RWPE1 (cell line): ENCODE data around the gene FGFR2.

Source experiments
- CTCF ChIA-PET: fragments of 350-600 bp; sonication (Branson Sonifier 250); formaldehyde crosslinking; extraction: SDS; loops from one replicate; lab custom pipeline; 2021; lab: Yijun Ruan, JAX
- POLR2A ChIA-PET: fragments of 400-600 bp; formaldehyde crosslinking; extraction: SDS; loops from one replicate; lab custom pipeline; 2020; ENCODE audit warnings: antibody characterized with exemption; ENCODE audit not compliant: low non-redundant PET; lab: Yijun Ruan, JAX
- DNase-seq: peaks from one replicate; pipeline ENCODE4 v3.0.0; 2012; ENCODE audit warnings: low spot score
- H3K27ac ChIP-seq: fragments of 450-650 bp; 2 replicates; pipeline ENCODE4 v1.5.1; 2017
- TF ChIP-seq, protein P1 (sequence below): fragments of 450-650 bp; conservative IDR thresholded peaks from 2 replicates; pipeline ENCODE4 v1.5.1; 2017; ENCODE audit warnings: low read depth, mild to moderate bottlenecking

Gene FGFR2

DNA sequence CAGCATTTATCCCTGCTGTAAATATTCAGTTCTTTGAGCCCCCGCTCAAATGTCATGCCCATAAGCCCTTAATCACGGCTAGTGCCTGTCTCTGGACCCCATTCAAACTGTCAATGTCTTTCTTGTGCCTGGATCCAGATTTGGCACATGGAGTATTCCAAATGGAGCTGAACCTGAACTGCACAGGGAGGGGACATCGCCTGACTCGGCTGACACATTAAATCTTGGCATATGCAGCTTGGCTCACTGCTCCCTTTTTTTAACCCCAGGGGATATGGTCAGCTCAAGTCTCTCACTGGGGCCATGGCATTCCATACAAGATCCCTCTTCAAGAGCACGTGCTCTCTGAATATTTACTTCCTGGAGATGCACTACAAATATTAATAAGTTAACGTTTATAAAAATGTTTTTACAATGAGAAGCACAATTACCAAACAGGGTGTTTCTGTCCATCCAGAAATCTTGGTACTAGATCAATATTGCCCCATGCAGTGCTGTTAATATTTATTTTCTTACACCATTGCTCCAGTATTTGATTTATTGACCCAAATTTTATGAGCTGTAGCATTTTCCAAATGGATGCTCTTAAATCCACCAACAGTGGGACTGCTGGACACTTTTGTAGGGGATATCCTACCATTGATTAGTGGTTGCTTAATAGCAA lies 57.4 kb downstream of the FGFR2 start:
- CTCF ChIA-PET = interaction anchor here (0.6 to 0.7 kb wide), 2 partner anchors 13 to 449 kb away, joined by 3 read pairs; no protein-coding TSS in a partner anchor
- TF ChIP-seq, protein P1, sequence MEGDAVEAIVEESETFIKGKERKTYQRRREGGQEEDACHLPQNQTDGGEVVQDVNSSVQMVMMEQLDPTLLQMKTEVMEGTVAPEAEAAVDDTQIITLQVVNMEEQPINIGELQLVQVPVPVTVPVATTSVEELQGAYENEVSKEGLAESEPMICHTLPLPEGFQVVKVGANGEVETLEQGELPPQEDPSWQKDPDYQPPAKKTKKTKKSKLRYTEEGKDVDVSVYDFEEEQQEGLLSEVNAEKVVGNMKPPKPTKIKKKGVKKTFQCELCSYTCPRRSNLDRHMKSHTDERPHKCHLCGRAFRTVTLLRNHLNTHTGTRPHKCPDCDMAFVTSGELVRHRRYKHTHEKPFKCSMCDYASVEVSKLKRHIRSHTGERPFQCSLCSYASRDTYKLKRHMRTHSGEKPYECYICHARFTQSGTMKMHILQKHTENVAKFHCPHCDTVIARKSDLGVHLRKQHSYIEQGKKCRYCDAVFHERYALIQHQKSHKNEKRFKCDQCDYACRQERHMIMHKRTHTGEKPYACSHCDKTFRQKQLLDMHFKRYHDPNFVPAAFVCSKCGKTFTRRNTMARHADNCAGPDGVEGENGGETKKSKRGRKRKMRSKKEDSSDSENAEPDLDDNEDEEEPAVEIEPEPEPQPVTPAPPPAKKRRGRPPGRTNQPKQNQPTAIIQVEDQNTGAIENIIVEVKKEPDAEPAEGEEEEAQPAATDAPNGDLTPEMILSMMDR = no peak
- POLR2A ChIA-PET = no interaction called here
- DNase-seq = no peak
- H3K27ac ChIP-seq = no peak overlapping the region

DNA sequence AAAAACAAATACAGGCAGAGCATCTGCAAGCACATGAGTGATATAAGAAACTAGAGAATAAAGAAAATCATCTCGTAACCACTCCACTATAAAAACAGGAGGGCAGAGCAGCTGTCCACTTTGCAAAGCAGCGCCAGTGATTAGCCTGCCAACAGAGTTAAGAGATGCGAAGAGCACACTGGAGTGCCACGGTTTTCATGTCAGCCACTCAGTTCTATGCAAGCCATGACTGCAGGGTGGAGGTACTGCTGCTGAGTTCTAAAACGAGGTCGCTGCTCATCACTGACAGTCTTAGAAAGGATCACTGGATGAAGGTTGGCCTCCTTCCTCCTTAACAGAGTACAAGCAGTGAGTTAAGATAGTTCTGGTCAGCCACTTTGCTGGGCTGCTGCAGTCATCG lies 58.5 kb downstream of the FGFR2 start:
- ChIA-PET POLR2A (no interaction called here), CTCF (interaction anchor here (0.6 kb wide), 1 partner anchor 33 kb away, joined by 5 read pairs; no protein-coding TSS in a partner anchor)
- no peak overlapping the region for H3K27ac ChIP-seq
- DNase-seq = no peak
- TF ChIP-seq, protein P1 = no peak

DNA sequence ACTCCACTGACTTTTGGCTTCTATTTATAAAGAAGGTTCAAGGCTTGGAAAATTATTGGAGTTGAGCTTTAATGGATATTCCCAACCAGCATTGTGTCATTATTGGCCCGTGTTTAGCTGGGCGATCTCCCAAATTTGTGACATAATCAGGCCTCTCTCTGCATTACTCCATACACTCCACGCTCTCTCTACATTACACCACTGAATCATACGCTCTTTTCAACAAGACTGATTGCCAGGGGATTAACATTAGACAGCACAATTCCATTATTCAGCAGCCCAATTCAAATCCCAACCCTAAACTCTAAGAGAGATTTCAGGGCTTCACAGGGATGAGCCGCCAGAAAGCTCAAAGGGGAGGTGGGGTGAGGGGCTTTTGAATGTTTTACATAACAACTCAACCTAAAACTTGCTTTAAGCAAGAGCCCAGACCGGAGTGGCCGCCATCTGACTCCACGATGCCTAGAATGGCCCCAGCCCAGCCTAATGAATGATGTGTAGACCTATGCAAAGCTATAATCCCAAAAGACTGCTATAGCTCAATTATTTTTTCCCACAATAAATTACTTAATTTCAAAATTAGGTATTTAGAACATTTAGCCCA lies 61.8 kb downstream of the FGFR2 start:
- POLR2A ChIA-PET = no interaction called here
- H3K27ac ChIP-seq = no peak overlapping the region
- CTCF ChIA-PET = no interaction called here
- no peak for DNase-seq
- TF ChIP-seq, protein P1 = no peak

DNA sequence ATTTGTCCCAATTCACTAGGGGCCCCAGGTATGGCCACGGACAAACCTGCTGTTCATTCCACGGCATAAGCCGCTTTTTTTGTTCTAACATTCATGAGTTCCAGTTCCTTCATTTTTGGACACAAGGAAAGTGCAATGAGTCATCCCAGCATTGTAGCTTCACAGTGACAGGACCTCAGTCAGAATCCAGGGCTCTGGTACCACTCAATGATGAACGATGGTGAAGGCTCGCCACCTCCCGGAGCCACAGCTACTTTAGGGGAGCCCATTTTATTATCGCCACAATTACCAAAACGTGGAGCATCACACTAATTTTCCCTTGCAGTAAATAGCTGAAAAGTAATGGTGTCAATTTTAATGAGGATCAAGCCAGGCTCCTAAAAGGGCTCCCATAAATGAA lies 62.9 kb downstream of the FGFR2 start:
- DNase-seq = no peak
- ChIA-PET POLR2A (no interaction called here), CTCF (interaction anchor here (0.6 kb wide), 1 partner anchor 236 kb away, joined by 3 read pairs; no protein-coding TSS in a partner anchor)
- no peak overlapping the region for H3K27ac ChIP-seq
- TF ChIP-seq, protein P1 = no peak

DNA sequence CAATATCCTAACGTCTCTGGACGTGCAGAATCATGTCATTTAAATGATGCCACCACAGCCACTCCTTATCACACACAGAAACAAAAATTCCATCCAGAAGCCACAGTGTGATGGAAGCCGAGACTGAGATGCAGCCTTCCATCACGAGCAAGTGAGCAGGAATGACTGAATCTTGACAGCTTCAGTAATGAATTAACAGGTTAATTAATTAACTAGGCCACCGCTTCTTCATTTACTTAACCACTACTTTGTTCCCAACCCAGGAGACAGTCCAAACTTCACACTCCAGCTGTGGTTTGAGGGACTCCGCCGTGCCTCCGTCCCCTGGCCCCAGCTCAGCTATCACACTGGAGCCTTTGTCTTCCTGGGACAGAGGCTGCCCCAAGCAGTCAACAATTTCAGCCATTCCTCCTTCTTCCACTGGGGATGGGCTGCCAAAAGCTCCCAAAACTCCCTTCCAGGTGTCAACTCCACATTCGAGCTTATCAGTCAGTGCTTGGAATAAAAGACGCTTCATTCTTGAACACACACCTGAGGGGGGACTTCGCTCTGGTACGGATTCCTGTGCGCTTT lies 65.9 kb downstream of the FGFR2 start:
- H3K27ac ChIP-seq = no peak overlapping the region
- TF ChIP-seq, protein P1 = no peak
- ChIA-PET CTCF (no interaction called here), POLR2A (no interaction called here)
- no peak for DNase-seq

DNA sequence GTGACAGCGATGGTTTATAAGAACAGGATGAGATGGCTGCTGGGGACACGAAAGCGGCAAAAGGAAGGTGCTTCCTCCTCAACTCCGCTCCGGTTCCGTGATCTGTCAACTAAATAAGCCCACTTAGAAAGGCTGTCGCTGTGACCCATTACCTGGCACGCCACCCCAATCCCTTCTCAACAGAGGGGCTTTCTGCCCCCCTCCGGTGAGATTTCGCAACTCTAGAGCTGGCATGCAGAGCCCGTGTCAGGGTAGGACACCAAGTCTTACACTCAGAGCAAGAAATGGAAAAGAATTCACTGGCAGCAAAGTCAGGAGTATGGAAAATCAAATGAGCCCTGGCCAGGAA lies 66.4 kb downstream of the FGFR2 start:
- TF ChIP-seq, protein P1 = no peak
- DNase-seq = no peak
- H3K27ac ChIP-seq = no peak overlapping the region
- CTCF ChIA-PET = interaction anchor here (0.6 kb wide), 1 partner anchor 11 kb away, joined by 3 read pairs; no protein-coding TSS in a partner anchor
- POLR2A ChIA-PET = no interaction called here
